ENCODE data around the gene ADGRA1.

ADGRA1 gene

GRCh38 chr10:133117036-133117687 is 29.4 kb downstream of the ADGRA1 start (continued):
- TF ChIP-seq ZNF449 (tag by site-specific recombination; IDR thresholded peaks at IDR 0.05) (no peak), ZNF114 (tag by site-specific recombination; IDR thresholded peaks at IDR 0.05) (no peak), ZNF777 (tag by site-specific recombination; IDR thresholded peaks at IDR 0.05; ENCODE audit: borderline replicate concordance) (no peak), IKZF3 (tag by site-specific recombination; IDR thresholded peaks at IDR 0.05) (no peak), PBX3 (CRISPR knock-in tag; IDR thresholded peaks at IDR 0.05) (no peak), ZBTB6 (tag by site-specific recombination; IDR thresholded peaks at IDR 0.05) (no peak), ZNF335 (tag by site-specific recombination; conservative IDR thresholded peaks at IDR 0.05) (no peak), ZBTB11 (tag by site-specific recombination; conservative IDR thresholded peaks at IDR 0.05; ENCODE audit: low read depth) (no peak), ZNF423 (tag by site-specific recombination; IDR thresholded peaks at IDR 0.05) (no peak), ZSCAN18 (tag by site-specific recombination; IDR thresholded peaks at IDR 0.05) (no peak), MEIS1 (CRISPR knock-in tag; IDR thresholded peaks at IDR 0.05; ENCODE audit: borderline replicate concordance) (no peak), ZNF169 (tag by site-specific recombination; IDR thresholded peaks at IDR 0.05) (no peak), ZNF292 (tag by site-specific recombination; IDR thresholded peaks at IDR 0.05; ENCODE audit: borderline replicate concordance, low read depth) (no peak), ZIC2 (tag by site-specific recombination; IDR thresholded peaks at IDR 0.05) (no peak), ZNF48 (tag by site-specific recombination; IDR thresholded peaks at IDR 0.05) (no peak), ZXDB (tag by site-specific recombination; IDR thresholded peaks at IDR 0.05) (no peak)

GRCh38 chr10:133117688-133118071 is 30.0 kb downstream of the ADGRA1 start:
- ChIA-PET POLR2A (no interaction called here), CTCF (interaction anchor here (0.9 to 1.0 kb wide), 2 partner anchors 26 to 178 kb away, joined by 3 to 4 read pairs; no protein-coding TSS in a partner anchor)
- H3K9me3 ChIP-seq (ENCODE audit: control insufficient read depth, insufficient read depth, low read depth, low read length), result no peaks in the 10 kb centered on the region
- H3K4me1 ChIP-seq (ENCODE audit: control insufficient read depth, insufficient read depth, low read length), result no peaks in the 10 kb centered on the region
- no peaks in the 10 kb centered on the region for H3K36me3 ChIP-seq (ENCODE audit: control insufficient read depth in 2 of 2, insufficient read depth in 1 of 2, low read length in 2 of 2)
- H3K4me3 ChIP-seq (ENCODE audit: low read depth, low read length), result no peak overlapping the region
- no peak overlapping the region for H3K27ac ChIP-seq (ENCODE audit: extremely low read depth, low read depth, low read length)
- TF ChIP-seq ZNF354C (tag by site-specific recombination; IDR thresholded peaks at IDR 0.05; ENCODE audit: borderline replicate concordance, low read depth) (no peak), ZNF596 (tag by site-specific recombination; IDR thresholded peaks at IDR 0.05) (no peak), ZNF157 (tag by site-specific recombination; IDR thresholded peaks at IDR 0.05) (no peak), GLIS1 (tag by site-specific recombination; IDR thresholded peaks at IDR 0.05) (no peak), GFI1B (tag by site-specific recombination; IDR thresholded peaks at IDR 0.05) (no peak), KLF1 (tag by site-specific recombination; IDR thresholded peaks at IDR 0.05) (no peak), ZNF658 (tag by site-specific recombination; IDR thresholded peaks at IDR 0.05) (no peak), ZNF175 (tag by site-specific recombination; IDR thresholded peaks at IDR 0.05) (no peak), TCF7L2 (IDR thresholded peaks at IDR 0.05; ENCODE audit: borderline replicate concordance, low read depth, low read length) (no peak), ZNF211 (tag by site-specific recombination; IDR thresholded peaks at IDR 0.05; ENCODE audit: low read depth) (no peak)
